Mucosa of stomach (tissue), 1 donor: ENCODE measurements around the gene CD22.

Experiments used
- H3K27me3 ChIP-seq: one replicate; pipeline ENCODE4 v1.7.0; 2013; ENCODE audit warnings: mild to moderate bottlenecking, low read length; ENCODE audit not compliant: control insufficient read depth, insufficient read depth
- H3K36me3 ChIP-seq: one replicate; pipeline ENCODE4 v1.7.0; 2013; ENCODE audit warnings: low read length; ENCODE audit not compliant: control insufficient read depth, insufficient read depth
- H3K4me1 ChIP-seq: one replicate; pipeline ENCODE4 v1.7.0; 2013; ENCODE audit warnings: mild to moderate bottlenecking, low read length; ENCODE audit not compliant: control insufficient read depth, insufficient read depth
- H3K4me3 ChIP-seq: one replicate; pipeline ENCODE4 v1.7.0; 2013; ENCODE audit warnings: low read length
- H3K9ac ChIP-seq: one replicate; pipeline ENCODE4 v1.7.0; 2013; ENCODE audit warnings: mild to moderate bottlenecking, low read length, moderate library complexity
- H3K9me3 ChIP-seq: one replicate; pipeline ENCODE4 v1.7.0; 2013; ENCODE audit warnings: mild to moderate bottlenecking, low read length, moderate library complexity; ENCODE audit not compliant: control insufficient read depth
- donor health status: Pancreatic carcinoma.

The CD22 gene

GRCh38 chr19:35337984-35338296 lies 9.0 kb downstream of the CD22 start:
- no peak overlapping the region for H3K9ac ChIP-seq
- no peak overlapping the region for H3K4me3 ChIP-seq
- no peaks in the 10 kb centered on the region for H3K9me3 ChIP-seq
- H3K4me1 ChIP-seq = no peaks in the 10 kb centered on the region
- H3K27me3 ChIP-seq = no peaks in the 10 kb centered on the region
- no peaks in the 10 kb centered on the region for H3K36me3 ChIP-seq

DNA sequence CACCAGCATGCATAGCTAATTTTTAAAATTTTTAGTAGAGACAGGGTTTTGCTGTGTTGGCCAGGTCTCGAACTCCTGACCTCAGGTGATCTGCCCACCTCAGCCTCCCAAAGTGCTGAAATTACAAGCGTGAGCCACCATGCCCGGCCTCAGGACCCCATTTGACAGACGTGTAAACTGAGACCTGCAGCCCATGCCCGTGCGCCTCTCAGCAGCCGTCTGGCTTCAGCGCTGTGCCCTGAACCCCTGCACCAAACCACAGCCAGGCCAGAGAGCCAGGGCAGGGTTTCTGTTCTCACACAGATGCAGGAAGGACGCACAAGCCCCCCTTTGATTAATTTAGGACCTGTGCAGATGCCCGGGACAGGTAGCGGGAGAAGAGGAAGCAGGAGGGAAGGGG lies 11.4 kb downstream of the CD22 start:
- no peaks in the 10 kb centered on the region for H3K4me1 ChIP-seq
- no peak overlapping the region for H3K9ac ChIP-seq
- no peaks in the 10 kb centered on the region for H3K36me3 ChIP-seq
- H3K9me3 ChIP-seq = no peaks in the 10 kb centered on the region
- peaks cover 6% of the 10 kb centered on the region for H3K27me3 ChIP-seq
- H3K4me3 ChIP-seq = no peak overlapping the region

GRCh38 chr19:35341006-35341405 lies 12.0 kb downstream of the CD22 start:
- H3K4me3 ChIP-seq = no peak overlapping the region
- H3K4me1 ChIP-seq = no peaks in the 10 kb centered on the region
- no peaks in the 10 kb centered on the region for H3K9me3 ChIP-seq
- H3K36me3 ChIP-seq = no peaks in the 10 kb centered on the region
- H3K27me3 ChIP-seq = peaks cover 9% of the 10 kb centered on the region
- no peak overlapping the region for H3K9ac ChIP-seq

DNA sequence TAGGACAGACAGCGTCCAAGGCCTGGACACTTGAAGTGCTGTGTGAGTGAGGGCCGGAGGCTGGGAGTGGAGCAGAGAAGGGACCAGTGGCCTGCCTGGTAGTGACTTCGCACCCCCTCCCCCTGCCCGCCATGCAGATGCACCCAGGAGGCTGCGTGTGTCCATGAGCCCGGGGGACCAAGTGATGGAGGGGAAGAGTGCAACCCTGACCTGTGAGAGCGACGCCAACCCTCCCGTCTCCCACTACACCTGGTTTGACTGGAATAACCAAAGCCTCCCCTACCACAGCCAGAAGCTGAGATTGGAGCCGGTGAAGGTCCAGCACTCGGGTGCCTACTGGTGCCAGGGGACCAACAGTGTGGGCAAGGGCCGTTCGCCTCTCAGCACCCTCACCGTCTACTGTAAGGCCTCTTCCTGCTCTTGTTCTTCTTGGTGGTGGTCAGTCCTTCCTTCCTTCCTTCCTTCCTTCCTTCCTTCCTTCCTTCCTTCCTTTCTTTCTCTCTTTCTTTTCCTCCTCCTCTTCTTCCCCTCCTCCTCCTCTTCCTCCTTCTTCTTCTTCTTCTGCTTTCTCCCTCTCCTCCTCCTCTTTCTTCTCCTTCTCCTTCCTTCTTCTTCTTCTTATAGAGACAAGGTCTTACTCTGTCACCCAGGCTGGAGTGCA lies 12.7 kb downstream of the CD22 start:
- H3K4me1 ChIP-seq = no peaks in the 10 kb centered on the region
- H3K4me3 ChIP-seq = no peak overlapping the region
- H3K9ac ChIP-seq = no peak overlapping the region
- H3K27me3 ChIP-seq = peaks cover 10% of the 10 kb centered on the region
- no peaks in the 10 kb centered on the region for H3K36me3 ChIP-seq
- no peaks in the 10 kb centered on the region for H3K9me3 ChIP-seq

DNA sequence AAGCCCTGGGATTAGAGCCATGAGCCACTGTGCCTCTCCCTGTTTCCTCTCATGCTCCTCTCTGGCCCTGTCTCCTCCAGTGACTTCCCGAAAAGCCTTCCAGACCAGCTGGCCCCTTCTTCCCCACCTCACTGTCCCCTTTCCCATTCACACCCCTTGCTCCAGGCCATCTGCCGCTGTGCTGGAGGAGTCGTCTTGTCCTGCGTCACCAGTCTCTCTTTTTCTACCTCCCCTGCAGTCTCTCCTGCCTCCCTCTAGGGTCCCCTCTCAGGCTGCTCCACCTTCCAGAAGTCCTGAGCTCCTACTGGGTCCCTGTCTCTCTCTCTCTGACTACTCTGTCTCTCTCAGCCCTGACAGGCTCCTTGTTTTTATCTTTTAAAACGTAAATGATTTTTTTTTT lies 13.4 kb downstream of the CD22 start:
- Histone ChIP-seq H3K4me3 (no peak overlapping the region), H3K9ac (no peak overlapping the region), H3K9me3 (no peaks in the 10 kb centered on the region), H3K36me3 (no peaks in the 10 kb centered on the region), H3K4me1 (no peaks in the 10 kb centered on the region), H3K27me3 (peaks cover 10% of the 10 kb centered on the region)

DNA sequence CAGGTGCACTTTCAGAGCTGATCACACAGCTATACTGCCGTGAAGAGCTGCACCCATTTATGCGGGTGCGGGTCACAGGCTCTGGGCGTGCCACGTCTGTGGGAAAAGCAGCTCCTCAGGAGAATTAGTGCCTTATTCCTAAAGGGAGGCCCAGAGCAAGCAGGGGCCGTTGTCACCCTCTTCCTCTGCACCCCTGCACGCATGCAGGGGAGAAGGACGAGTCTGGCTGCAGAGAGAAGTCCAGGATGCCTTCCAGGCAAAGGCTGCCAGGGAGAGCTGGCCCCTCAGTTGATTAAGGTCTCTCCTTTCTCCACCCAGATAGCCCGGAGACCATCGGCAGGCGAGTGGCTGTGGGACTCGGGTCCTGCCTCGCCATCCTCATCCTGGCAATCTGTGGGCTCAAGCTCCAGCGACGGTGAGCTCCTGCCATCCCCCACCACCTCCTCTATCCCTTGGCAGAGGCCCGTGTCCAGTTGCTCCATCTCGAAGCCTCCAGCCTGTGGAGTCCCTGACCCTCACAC lies 15.6 kb downstream of the CD22 start:
- H3K4me3 ChIP-seq = no peak overlapping the region
- no peaks in the 10 kb centered on the region for H3K4me1 ChIP-seq
- H3K27me3 ChIP-seq = peaks cover 10% of the 10 kb centered on the region
- no peaks in the 10 kb centered on the region for H3K9me3 ChIP-seq
- H3K9ac ChIP-seq = no peak overlapping the region
- H3K36me3 ChIP-seq = no peaks in the 10 kb centered on the region

DNA sequence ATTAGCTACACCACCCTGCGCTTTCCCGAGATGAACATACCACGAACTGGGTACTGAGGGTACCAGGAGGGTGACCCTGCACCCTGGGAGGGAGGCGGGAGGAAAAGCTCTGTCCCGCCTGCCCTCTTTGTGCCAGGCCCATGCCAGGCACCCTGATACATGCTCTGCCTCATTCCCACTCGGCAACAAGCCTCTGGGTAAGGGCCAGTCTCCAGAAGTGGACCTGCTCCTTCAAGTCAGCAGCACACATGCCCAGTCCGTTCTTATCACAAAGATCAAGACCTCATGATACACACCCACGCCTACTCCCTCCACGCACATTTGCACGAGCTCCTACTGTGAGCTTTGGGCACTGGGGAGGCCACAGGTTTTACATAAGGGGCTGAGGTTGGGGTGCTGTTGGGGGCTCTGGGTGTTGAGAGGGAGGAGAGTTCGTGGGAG lies 16.7 kb downstream of the CD22 start:
- Histone ChIP-seq H3K9ac (no peak overlapping the region), H3K4me1 (no peaks in the 10 kb centered on the region), H3K4me3 (no peak overlapping the region), H3K36me3 (no peaks in the 10 kb centered on the region), H3K9me3 (no peaks in the 10 kb centered on the region), H3K27me3 (peaks cover 10% of the 10 kb centered on the region)

DNA sequence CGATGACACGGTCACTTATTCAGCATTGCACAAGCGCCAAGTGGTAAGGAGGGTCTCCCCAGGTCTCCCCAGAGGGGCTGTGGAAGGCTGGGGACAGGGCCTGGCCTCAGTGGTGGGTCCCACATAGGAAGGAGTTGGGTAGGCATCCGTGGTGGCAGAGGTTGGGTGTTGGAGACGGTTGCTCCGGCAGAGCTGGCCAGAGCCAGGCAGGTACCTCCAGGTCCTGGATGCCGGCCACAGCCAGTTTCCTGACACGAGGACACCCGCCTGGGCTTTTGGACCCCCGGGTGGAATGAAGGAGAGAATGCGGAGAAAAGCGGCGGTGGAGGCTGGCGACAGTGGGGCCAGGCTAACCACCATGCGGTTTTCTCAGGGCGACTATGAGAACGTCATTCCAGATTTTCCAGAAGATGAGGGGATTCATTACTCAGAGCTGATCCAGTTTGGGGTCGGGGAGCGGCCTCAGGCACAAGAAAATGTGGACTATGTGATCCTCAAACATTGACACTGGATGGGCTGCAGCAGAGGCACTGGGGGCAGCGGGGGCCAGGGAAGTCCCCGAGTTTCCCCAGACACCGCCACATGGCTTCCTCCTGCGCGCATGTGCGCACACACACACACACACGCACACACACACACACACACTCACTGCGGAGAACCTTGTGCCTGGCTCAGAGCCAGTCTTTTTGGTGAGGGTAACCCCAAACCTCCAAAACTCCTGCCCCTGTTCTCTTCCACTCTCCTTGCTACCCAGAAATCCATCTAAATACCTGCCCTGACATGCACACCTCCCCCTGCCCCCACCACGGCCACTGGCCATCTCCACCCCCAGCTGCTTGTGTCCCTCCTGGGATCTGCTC lies 17.4 kb downstream of the CD22 start:
- Histone ChIP-seq H3K9ac (no peak overlapping the region), H3K4me1 (no peaks in the 10 kb centered on the region), H3K27me3 (peaks cover 10% of the 10 kb centered on the region), H3K36me3 (no peaks in the 10 kb centered on the region), H3K4me3 (no peak overlapping the region), H3K9me3 (no peaks in the 10 kb centered on the region)

DNA sequence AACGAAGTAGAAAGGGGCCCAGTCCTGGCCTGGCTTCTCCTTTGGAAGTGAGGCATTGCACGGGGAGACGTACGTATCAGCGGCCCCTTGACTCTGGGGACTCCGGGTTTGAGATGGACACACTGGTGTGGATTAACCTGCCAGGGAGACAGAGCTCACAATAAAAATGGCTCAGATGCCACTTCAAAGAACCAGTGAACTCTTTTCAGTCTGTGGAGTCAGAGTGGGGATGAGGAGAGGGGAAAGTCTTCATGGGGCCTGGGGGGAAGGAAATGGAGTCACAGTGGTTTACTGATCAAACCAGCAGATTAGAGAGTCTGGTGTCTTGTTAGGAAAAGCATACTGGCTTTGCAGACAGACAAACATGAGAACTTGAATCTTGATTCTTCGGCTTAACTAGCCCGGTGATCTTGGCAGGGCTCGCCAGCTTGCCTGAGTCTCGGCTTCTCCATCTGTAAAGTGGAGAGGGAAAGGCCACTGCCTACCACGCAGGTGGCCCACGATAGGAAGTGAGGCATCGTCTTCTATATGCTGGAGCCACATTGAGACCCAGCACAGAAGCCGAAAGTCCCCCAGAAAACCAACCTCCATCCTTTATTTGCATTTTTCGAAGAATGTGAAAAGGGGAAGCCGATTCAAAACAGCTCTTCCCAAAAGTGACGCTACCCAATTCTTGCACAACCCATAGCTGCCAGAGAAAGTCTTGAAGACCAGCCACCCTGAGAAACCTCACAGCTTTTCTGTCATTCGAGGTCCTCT lies 18.4 kb downstream of the CD22 start, which contains the start of gene FFAR1:
Gene FFAR1, plus strand, starts transcription at position 732 of the 759 bp plus-strand sequence. CDS start 3,650 bp downstream, outside the sequence.
- H3K27me3 ChIP-seq = peaks cover 10% of the 10 kb centered on the region
- no peaks in the 10 kb centered on the region for H3K9me3 ChIP-seq
- H3K4me3 ChIP-seq = no peak within 1 kb of the TSS
- no peaks in the 10 kb centered on the region for H3K36me3 ChIP-seq
- no peak within 1 kb of the TSS for H3K9ac ChIP-seq
- H3K4me1 ChIP-seq = no peaks in the 10 kb centered on the region

- H3K27me3 ChIP-seq = peaks cover 10% of the 10 kb centered on the region
- no peak overlapping the region for H3K9ac ChIP-seq
- no peaks in the 10 kb centered on the region for H3K36me3 ChIP-seq
- H3K4me3 ChIP-seq = no peak overlapping the region
- no peaks in the 10 kb centered on the region for H3K4me1 ChIP-seq
- no peaks in the 10 kb centered on the region for H3K9me3 ChIP-seq
These were observed 18.9 kb downstream of the CD22 start for GRCh38 chr19:35347930-35348298.

GRCh38 chr19:35348911-35349611 lies 20.1 kb downstream of the CD22 start:
- Histone ChIP-seq H3K27me3 (peaks cover 8% of the 10 kb centered on the region), H3K4me1 (no peaks in the 10 kb centered on the region), H3K9me3 (no peaks in the 10 kb centered on the region), H3K9ac (no peak overlapping the region), H3K36me3 (no peaks in the 10 kb centered on the region), H3K4me3 (no peak overlapping the region)
